HUES6 (cell line): ENCODE measurements around the gene DMD.
"Not testable (repeated sequence)": the region's sequence is repeated elsewhere in the genome, so short reads cannot be mapped to it uniquely, and the experiment has no call there.

ENCODE experiments used
- H3K27ac ChIP-seq: 2 replicates; pipeline ENCODE4 v1.7.0; 2013; ENCODE audit warnings: low read depth, mild to moderate bottlenecking, low read length, inconsistent platforms
- H3K27me3 ChIP-seq: 2 replicates; pipeline ENCODE4 v1.6.1; 2013; ENCODE audit warnings: low read length; ENCODE audit not compliant: control insufficient read depth, insufficient read depth
- H3K36me3 ChIP-seq: 2 replicates; pipeline ENCODE4 v1.6.1; 2013; ENCODE audit warnings: low read length; ENCODE audit not compliant: control insufficient read depth, insufficient read depth
- H3K4me1 ChIP-seq: 2 replicates; pipeline ENCODE4 v1.6.1; 2013; ENCODE audit warnings: low read length; ENCODE audit not compliant: control insufficient read depth, insufficient read depth
- H3K4me3 ChIP-seq: 2 replicates; pipeline ENCODE4 v1.5.1; 2013; ENCODE audit warnings: low read depth, low read length
- H3K9ac ChIP-seq: one replicate; pipeline ENCODE4 v1.6.1; 2013; ENCODE audit warnings: mild to moderate bottlenecking, low read length
- H3K9me3 ChIP-seq: 2 replicates; pipeline ENCODE4 v1.6.1; 2013; ENCODE audit warnings: low read depth, low read length; ENCODE audit not compliant: control insufficient read depth, insufficient read depth

The DMD gene

GRCh38 chrX:32267796-32268195 is 943.6 kb downstream of the DMD start:
- H3K4me1 ChIP-seq = no peaks in the 10 kb centered on the region
- no peak overlapping the region for H3K9ac ChIP-seq
- H3K9me3 ChIP-seq = peaks cover 16% of the 10 kb centered on the region
- H3K27ac ChIP-seq = no peak overlapping the region
- no peaks in the 10 kb centered on the region; the same call in 1 of the 2 replicates for H3K27me3 ChIP-seq
- H3K4me3 ChIP-seq = no peak overlapping the region
- no peaks in the 10 kb centered on the region for H3K36me3 ChIP-seq

GRCh38 chrX:32246675-32247074 is 964.7 kb downstream of the DMD start:
- not testable (repeated sequence) for H3K4me1 ChIP-seq, H3K9me3 ChIP-seq, H3K27me3 ChIP-seq, H3K36me3 ChIP-seq, H3K9ac ChIP-seq, H3K4me3 ChIP-seq, H3K27ac ChIP-seq

GRCh38 chrX:32195611-32196010 is 1015.7 kb downstream of the DMD start:
- no peaks in the 10 kb centered on the region for H3K9me3 ChIP-seq

GRCh38 chrX:32191316-32191715 is 1020.0 kb downstream of the DMD start:
- Histone ChIP-seq H3K36me3 (no peaks in the 10 kb centered on the region), H3K4me1 (no peaks in the 10 kb centered on the region), H3K27me3 (no peaks in the 10 kb centered on the region; the same call in 1 of the 2 replicates), H3K4me3 (no peak overlapping the region), H3K27ac (no peak overlapping the region), H3K9me3 (no peaks in the 10 kb centered on the region), H3K9ac (no peak overlapping the region)

More at GRCh38 chrX:32195611-32196010, 1015.7 kb downstream of the DMD start:
- Histone ChIP-seq H3K9ac (no peak overlapping the region), H3K27me3 (no peaks in the 10 kb centered on the region; the same call in 1 of the 2 replicates), H3K4me3 (no peak overlapping the region), H3K27ac (no peak overlapping the region), H3K36me3 (no peaks in the 10 kb centered on the region), H3K4me1 (0 out of 2 replicates have a peak, but pooled peaks cover under 1% of the 10 kb centered on the region)

GRCh38 chrX:32185160-32185559 is 1026.2 kb downstream of the DMD start:
- H3K9ac ChIP-seq = no peak overlapping the region
- H3K27me3 ChIP-seq = no peaks in the 10 kb centered on the region; the same call in 1 of the 2 replicates

GRCh38 chrX:32183066-32183465 is 1028.3 kb downstream of the DMD start:
- H3K9me3 ChIP-seq = no peaks in the 10 kb centered on the region
- H3K9ac ChIP-seq = no peak overlapping the region
- no peak overlapping the region for H3K27ac ChIP-seq
- no peak overlapping the region for H3K4me3 ChIP-seq
- H3K4me1 ChIP-seq = no peaks in the 10 kb centered on the region
- no peaks in the 10 kb centered on the region for H3K36me3 ChIP-seq
- H3K27me3 ChIP-seq = no peaks in the 10 kb centered on the region; the same call in 1 of the 2 replicates

More at GRCh38 chrX:32185160-32185559, 1026.2 kb downstream of the DMD start:
- Histone ChIP-seq H3K27ac (no peak overlapping the region), H3K9me3 (no peaks in the 10 kb centered on the region), H3K36me3 (no peaks in the 10 kb centered on the region), H3K4me1 (no peaks in the 10 kb centered on the region), H3K4me3 (no peak overlapping the region)

GRCh38 chrX:32176510-32176909 is 1034.8 kb downstream of the DMD start:
- Histone ChIP-seq H3K9ac (no peak overlapping the region), H3K4me1 (no peaks in the 10 kb centered on the region), H3K27ac (no peak overlapping the region), H3K27me3 (no peaks in the 10 kb centered on the region), H3K9me3 (no peaks in the 10 kb centered on the region), H3K4me3 (no peak overlapping the region), H3K36me3 (no peaks in the 10 kb centered on the region)

GRCh38 chrX:32170481-32170880 is 1040.9 kb downstream of the DMD start:
- H3K27ac ChIP-seq = no peak overlapping the region
- no peaks in the 10 kb centered on the region; the same call in 1 of the 2 replicates for H3K27me3 ChIP-seq
- no peaks in the 10 kb centered on the region; the same call in 1 of the 2 replicates for H3K9me3 ChIP-seq
- no peak overlapping the region for H3K4me3 ChIP-seq
- no peaks in the 10 kb centered on the region for H3K4me1 ChIP-seq
- no peaks in the 10 kb centered on the region for H3K36me3 ChIP-seq
- H3K9ac ChIP-seq = no peak overlapping the region

GRCh38 chrX:32155044-32155638 is 1056.2 kb downstream of the DMD start:
- Histone ChIP-seq H3K4me1 (peaks cover 5% of the 10 kb centered on the region), H3K9me3 (no peaks in the 10 kb centered on the region), H3K9ac (no peak overlapping the region), H3K36me3 (no peaks in the 10 kb centered on the region), H3K4me3 (no peak overlapping the region), H3K27me3 (no peaks in the 10 kb centered on the region; the same call in 1 of the 2 replicates), H3K27ac (no peak overlapping the region)

- H3K36me3 ChIP-seq = no peaks in the 10 kb centered on the region
- peaks cover 3% of the 10 kb centered on the region; the same call in 1 of the 2 replicates for H3K27me3 ChIP-seq
- no peaks in the 10 kb centered on the region for H3K9me3 ChIP-seq
- H3K4me3 ChIP-seq = no peak overlapping the region
- H3K27ac ChIP-seq = no peak overlapping the region
- no peak overlapping the region for H3K9ac ChIP-seq
- peaks cover 5% of the 10 kb centered on the region for H3K4me1 ChIP-seq
Measured at GRCh38 chrX:32153585-32153984, 1057.8 kb downstream of the DMD start.

GRCh38 chrX:32150141-32150540 is 1061.2 kb downstream of the DMD start:
- H3K36me3 ChIP-seq = no peaks in the 10 kb centered on the region
- H3K27ac ChIP-seq = no peak overlapping the region
- peaks cover 3% of the 10 kb centered on the region; the same call in 1 of the 2 replicates for H3K27me3 ChIP-seq
- H3K4me1 ChIP-seq = peaks cover 4% of the 10 kb centered on the region
- no peak overlapping the region for H3K4me3 ChIP-seq
- no peaks in the 10 kb centered on the region for H3K9me3 ChIP-seq
- H3K9ac ChIP-seq = no peak overlapping the region
